ENCODE measurements around the gene SNAP91. TPM values are rescaled to one million over a fixed set of nuclear protein-coding genes. Genes with fewer than 3 reads are reported as not detected.

The SNAP91 gene
- total and polyA plus RNA-seq, 4 donors = not detected

DNA sequence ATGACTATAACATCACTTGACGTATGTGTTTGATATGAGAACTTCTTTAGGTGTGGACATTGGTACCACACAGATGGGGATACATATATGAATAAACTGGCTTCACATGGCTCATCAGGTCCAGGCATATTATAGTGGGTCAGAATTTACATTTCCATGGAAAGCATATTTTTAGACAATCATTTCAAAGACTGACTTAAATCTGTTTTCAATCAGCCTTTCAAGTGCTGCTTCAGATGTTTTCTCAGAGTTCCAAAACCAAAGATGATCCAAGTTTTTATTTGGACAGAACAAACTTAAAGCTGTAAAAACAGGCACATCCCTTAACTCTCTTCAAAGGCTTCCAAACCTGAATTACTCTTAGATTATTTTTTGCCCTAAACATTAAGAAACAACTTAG is 108.4 kb downstream of the SNAP91 start:
- no peak for TF ChIP-seq FOXA1 (IDR thresholded peaks at IDR 0.05)
- no peak for TF ChIP-seq YY1 (IDR thresholded peaks at IDR 0.05)
- TF ChIP-seq, protein P1, sequence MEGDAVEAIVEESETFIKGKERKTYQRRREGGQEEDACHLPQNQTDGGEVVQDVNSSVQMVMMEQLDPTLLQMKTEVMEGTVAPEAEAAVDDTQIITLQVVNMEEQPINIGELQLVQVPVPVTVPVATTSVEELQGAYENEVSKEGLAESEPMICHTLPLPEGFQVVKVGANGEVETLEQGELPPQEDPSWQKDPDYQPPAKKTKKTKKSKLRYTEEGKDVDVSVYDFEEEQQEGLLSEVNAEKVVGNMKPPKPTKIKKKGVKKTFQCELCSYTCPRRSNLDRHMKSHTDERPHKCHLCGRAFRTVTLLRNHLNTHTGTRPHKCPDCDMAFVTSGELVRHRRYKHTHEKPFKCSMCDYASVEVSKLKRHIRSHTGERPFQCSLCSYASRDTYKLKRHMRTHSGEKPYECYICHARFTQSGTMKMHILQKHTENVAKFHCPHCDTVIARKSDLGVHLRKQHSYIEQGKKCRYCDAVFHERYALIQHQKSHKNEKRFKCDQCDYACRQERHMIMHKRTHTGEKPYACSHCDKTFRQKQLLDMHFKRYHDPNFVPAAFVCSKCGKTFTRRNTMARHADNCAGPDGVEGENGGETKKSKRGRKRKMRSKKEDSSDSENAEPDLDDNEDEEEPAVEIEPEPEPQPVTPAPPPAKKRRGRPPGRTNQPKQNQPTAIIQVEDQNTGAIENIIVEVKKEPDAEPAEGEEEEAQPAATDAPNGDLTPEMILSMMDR (IDR thresholded peaks at IDR 0.05; ENCODE audit: low read depth, low read length, missing input control) = no peak
- no peak for TF ChIP-seq RXRA (IDR thresholded peaks at IDR 0.05)
- TF ChIP-seq NR2F2 (IDR thresholded peaks at IDR 0.05) = no peak
- no peak for TF ChIP-seq HNF4G (IDR thresholded peaks at IDR 0.05)
- TF ChIP-seq GABPA (IDR thresholded peaks at IDR 0.05 in 1 of 2, conservative IDR thresholded peaks at IDR 0.05 in 1 of 2) = no peak
- TF ChIP-seq TAF1 (conservative IDR thresholded peaks at IDR 0.05) = no peak
- TF ChIP-seq JUND (IDR thresholded peaks at IDR 0.05) = no peak
- TF ChIP-seq, protein P2, sequence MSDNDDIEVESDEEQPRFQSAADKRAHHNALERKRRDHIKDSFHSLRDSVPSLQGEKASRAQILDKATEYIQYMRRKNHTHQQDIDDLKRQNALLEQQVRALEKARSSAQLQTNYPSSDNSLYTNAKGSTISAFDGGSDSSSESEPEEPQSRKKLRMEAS (IDR thresholded peaks at IDR 0.05) = no peak
- TF ChIP-seq FOXA2 (IDR thresholded peaks at IDR 0.05) = no peak
- no peak for TF ChIP-seq EGR1 (IDR thresholded peaks at IDR 0.05; ENCODE audit: low read depth in 2 of 2)
- TF ChIP-seq, protein P3, sequence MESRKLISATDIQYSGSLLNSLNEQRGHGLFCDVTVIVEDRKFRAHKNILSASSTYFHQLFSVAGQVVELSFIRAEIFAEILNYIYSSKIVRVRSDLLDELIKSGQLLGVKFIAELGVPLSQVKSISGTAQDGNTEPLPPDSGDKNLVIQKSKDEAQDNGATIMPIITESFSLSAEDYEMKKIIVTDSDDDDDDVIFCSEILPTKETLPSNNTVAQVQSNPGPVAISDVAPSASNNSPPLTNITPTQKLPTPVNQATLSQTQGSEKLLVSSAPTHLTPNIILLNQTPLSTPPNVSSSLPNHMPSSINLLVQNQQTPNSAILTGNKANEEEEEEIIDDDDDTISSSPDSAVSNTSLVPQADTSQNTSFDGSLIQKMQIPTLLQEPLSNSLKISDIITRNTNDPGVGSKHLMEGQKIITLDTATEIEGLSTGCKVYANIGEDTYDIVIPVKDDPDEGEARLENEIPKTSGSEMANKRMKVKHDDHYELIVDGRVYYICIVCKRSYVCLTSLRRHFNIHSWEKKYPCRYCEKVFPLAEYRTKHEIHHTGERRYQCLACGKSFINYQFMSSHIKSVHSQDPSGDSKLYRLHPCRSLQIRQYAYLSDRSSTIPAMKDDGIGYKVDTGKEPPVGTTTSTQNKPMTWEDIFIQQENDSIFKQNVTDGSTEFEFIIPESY (IDR thresholded peaks at IDR 0.05) = no peak
- TF ChIP-seq, protein P4, sequence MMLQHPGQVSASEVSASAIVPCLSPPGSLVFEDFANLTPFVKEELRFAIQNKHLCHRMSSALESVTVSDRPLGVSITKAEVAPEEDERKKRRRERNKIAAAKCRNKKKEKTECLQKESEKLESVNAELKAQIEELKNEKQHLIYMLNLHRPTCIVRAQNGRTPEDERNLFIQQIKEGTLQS (IDR thresholded peaks at IDR 0.05) = no peak
- Histone ChIP-seq H3K27ac (ENCODE audit: low read depth in 1 of 2, low read length in 2 of 2) (no peak overlapping the region), H3K9ac (ENCODE audit: low read depth in 1 of 2, low read length in 2 of 2) (no peak overlapping the region), H3K36me3 (ENCODE audit: control insufficient read depth in 4 of 4, insufficient read depth in 3 of 4, low read depth in 1 of 4, low read length in 3 of 4) (no peaks in the 10 kb centered on the region), H3K9me3 (ENCODE audit: control insufficient read depth in 4 of 4, low read length in 3 of 4) (no peaks in the 10 kb centered on the region), H3K4me1 (ENCODE audit: control insufficient read depth in 4 of 4, insufficient read depth in 4 of 4, low read length in 3 of 4) (no peaks in the 10 kb centered on the region), H3K27me3 (ENCODE audit: control insufficient read depth in 4 of 4, insufficient read depth in 4 of 4, low read length in 3 of 4) (peaks cover 0 to 2% (median 0%) of the 10 kb centered on the region in 4 donors), H3K4me3 (ENCODE audit: low read depth in 1 of 3, low read length in 3 of 3) (no peak overlapping the region)
- no peak for DNase-seq (ENCODE audit: low spot score)
- WGBS = 94% methylated on average over 1 of the region's 1 CpG

DNA sequence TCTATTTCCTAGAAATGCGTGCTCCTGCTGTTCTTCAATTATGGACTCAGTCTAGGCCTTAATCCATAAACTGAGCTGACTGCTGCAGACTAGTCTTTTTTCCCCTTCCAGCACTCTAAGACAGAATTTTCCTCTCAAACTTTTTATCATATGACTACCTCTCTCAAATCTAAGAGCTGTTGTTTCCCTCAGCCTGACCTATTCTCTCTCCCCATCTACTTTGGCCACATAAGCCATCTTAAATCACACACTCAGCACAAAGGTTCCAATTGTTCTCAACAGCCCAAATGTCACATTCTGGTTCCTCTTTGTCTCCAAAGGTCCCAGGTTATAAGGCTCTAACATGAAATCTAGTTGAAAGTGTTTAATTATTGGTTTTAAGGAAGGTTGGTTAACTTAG is 111.4 kb downstream of the SNAP91 start:
- H3K9me3 ChIP-seq (ENCODE audit: control insufficient read depth in 4 of 4, low read length in 3 of 4) = no peaks in the 10 kb centered on the region
- no peak for DNase-seq (ENCODE audit: low spot score)
- no peak for TF ChIP-seq YY1 (IDR thresholded peaks at IDR 0.05)
- TF ChIP-seq FOXA2 (IDR thresholded peaks at IDR 0.05) = no peak
- TF ChIP-seq RAD21 (IDR thresholded peaks at IDR 0.05) = no peak
- no peak for TF ChIP-seq HNF4A (conservative IDR thresholded peaks at IDR 0.05)
- TF ChIP-seq FOXA1 (IDR thresholded peaks at IDR 0.05) = no peak
- TF ChIP-seq, protein P3 (IDR thresholded peaks at IDR 0.05) = no peak
- TF ChIP-seq, protein P2 (IDR thresholded peaks at IDR 0.05) = no peak
- no peak for TF ChIP-seq RXRA (IDR thresholded peaks at IDR 0.05)
- H3K4me3 ChIP-seq (ENCODE audit: low read depth in 1 of 3, low read length in 3 of 3) = no peak overlapping the region
- H3K27ac ChIP-seq (ENCODE audit: low read depth in 1 of 2, low read length in 2 of 2) = no peak overlapping the region
- no peaks in the 10 kb centered on the region for H3K4me1 ChIP-seq (ENCODE audit: control insufficient read depth in 4 of 4, insufficient read depth in 4 of 4, low read length in 3 of 4)
- WGBS = 90% methylated on average over 1 of the region's 1 CpG
- peaks cover 0 to 2% (median 0%) of the 10 kb centered on the region in 4 donors for H3K27me3 ChIP-seq (ENCODE audit: control insufficient read depth in 4 of 4, insufficient read depth in 4 of 4, low read length in 3 of 4)
- no peak overlapping the region for H3K9ac ChIP-seq (ENCODE audit: low read depth in 1 of 2, low read length in 2 of 2)
- no peaks in the 10 kb centered on the region for H3K36me3 ChIP-seq (ENCODE audit: control insufficient read depth in 4 of 4, insufficient read depth in 3 of 4, low read depth in 1 of 4, low read length in 3 of 4)

Data from liver (tissue), 9 donors.